Activated CD8-positive, alpha-beta memory T cell treated with anti-CD3 and anti-CD28 coated beads for 1 hour (primary cell): Measurements from ENCODE around the gene PDPK1.

Experiments used
- DNase-seq, 2 donors: peaks; one replicate each; pipeline ENCODE4 v3.0.0-alpha.2; 2020; ENCODE audit warnings: low read depth in 1 of 2; ENCODE audit errors: extremely low read depth in 1 of 2

Gene PDPK1

DNA sequence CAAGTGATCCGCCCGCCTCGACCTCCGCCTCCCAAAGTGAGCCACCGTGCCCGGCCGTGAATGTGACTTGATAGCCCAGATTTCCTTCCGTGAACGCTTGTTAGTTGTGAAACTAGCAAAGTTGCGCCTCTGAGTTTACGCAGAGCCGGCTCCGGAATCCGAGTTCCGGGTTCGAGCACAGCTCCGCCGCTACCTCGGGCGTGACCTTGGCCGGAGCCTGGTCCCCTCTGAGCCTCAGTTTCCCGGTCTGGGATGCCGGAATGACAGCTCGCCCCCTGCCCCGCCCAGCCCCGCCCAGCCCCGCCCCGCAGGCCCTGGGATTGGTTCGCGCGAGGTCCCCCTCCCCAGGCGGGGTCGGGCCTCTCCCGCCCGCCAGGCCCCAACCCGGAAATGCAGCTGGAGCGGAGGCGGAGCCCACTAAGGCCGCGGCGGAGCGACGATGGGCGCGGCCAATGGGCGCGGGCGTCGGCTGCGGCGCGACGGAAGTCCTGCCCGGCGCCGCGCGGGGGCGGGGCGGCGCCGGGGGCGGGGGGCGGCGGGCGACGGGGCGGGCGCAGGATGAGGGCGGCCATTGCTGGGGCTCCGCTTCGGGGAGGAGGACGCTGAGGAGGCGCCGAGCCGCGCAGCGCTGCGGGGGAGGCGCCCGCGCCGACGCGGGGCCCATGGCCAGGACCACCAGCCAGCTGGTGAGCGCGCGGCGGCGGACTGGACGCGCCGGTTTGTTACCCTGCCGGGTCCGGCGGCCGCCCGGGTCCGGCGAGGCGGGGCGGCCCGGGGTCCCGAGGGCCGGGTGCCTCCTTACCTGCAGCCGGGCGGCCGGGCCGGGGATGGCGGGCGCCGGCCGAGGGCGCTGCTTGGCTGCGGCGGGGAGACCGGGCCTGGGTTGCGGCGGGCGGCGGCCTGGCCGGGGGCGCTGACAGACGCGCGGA, at the start of gene PDPK1:
Gene PDPK1, plus strand, starts transcription at position 571 of the 929 bp plus-strand sequence. Its CDS starts 92 bp downstream, at position 663.
- DNase-seq = peak; percentile 79 to 87

DNA sequence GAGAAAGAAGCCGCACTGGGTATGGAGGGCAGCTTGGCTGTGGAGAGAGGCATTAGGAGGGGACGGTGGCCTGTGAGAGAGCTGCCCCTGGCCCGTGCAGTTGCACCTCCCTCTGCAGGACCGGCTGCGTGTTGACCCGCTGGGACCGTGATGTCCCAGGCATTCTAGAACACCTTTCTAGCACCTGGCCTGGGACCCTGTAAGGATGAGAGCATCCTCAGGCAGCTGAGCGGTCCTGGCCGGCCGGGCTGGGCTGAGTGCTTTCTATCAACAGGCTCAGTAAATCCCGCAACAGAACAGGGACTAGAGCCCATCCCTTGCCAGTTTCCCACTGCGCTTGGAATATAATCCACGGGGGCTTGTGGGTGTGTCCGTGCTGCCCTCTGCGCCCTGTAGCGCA, 48.2 kb upstream of the PDPK1 start:
- no peak for DNase-seq

DNA sequence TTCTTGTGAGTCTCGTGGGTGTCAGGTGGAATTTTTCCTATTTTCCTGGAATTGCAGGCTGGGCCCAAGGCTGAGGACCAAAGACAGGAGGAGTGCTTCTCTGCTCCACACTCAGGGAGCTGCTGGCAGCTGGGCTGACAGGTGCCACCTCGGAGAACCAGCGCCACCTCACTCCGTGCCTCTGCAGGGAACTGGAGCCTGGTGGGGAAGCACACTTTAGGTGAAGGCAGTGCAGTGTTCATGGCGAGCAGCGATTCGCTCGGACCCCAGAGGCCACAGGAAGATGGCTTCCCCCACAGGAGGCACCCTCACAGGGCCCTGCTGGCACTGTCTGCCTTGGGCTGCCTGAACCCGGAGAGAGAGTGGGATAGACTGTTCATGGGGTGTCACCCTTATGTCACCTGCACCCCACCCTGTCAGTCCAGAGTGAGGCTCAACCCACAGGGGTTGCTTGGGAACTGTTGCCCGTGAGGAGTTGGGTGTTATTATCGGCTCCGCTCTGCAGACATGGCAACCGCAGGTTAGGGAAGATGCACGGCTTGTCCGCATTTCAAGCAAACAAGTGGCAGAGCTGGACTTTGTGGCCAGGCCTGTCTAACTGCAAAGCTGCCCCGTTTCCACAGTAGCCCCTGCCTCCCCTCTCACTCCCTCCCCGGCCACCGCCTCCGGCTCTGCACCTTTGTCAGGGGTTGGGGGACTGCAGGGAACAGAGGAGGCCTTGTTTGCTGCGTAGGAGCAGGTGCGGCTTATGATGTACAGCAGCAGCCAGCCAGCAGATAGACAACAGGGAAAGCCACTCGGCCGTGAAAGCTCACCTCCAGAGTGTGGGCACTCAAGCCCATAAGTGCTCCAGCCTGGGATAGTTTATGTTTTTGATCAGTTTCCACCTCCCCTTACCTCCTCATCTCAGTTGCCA, 47.4 kb upstream of the PDPK1 start:
- no peak for DNase-seq

DNA sequence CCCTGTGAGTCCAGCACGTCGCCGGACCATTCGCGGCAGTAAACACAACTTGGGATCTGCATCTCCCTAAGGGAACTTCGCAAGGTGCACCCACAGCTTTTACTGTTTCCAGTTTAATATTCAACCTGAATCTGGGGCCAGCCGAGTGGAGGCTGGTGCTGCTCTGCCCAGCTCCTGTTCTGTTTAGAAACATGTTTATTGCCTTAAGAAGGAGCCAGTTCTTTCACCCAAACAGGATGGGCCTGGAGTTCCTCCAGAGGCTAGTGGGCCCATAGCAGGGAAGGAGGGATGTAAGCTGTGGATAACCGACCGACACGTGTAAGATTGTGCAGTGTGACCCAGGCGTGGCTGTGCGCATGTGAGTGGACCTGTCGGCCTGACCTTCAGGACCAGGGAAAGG, 45.5 kb upstream of the PDPK1 start:
- DNase-seq = no peak

DNA sequence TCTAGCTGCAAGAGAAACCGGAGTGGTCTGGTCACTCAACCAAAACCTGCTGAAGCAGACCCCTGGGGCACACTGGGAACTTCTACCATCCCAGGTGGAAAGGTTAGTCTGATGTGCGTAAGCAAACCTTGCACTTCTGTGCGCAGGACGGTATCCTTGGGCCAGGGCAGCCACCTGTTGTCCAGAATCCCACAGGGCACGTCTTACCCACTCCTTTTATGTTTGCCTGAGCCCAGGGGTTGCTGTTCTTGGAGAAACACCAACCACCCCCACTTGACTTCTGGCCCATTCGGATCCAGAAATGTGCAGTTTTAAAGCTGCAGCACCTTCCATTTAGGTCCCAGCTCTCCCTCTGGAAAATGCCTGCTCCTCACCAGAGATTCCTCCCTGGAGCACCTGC, 44.2 kb upstream of the PDPK1 start:
- DNase-seq = no peak

DNA sequence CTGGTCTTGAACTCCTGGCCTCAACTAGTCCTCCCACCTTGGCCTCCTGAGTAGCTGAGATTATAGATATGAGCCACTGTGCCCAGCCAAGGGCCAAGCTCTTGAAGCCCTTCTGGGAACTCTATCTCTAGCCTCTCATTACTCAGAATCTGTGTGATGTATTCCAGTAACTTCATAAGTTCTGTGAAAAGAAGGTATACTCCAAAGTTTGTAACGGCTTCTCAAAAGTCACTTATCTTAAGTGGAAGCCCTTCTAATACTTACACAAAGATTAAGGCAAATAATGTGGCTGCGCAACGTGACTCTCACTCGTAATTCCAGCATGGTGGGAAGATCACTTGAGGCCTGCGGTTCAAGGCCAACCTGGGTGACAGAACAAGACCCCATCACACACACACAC, 43.2 kb upstream of the PDPK1 start:
- DNase-seq = no peak

DNA sequence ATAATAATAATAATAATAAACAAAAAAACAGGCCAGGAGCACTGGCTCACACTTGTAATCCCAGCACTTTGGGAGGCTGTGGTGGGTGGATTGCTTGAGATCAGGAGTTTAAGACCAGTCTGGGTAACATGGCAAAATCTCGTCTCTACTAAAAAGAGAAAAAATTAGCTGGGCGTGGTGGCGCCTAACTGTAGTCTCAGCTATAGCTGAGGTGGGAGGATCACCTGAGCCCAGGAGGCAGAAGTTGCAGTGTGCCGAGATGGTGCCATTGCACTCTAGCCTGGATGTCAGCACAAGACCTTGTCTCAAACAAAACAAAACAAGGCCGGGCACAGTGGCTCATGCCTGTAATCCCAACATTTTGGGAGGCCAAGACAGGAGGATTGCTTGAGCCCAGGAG, 42.8 kb upstream of the PDPK1 start:
- DNase-seq = no peak

DNA sequence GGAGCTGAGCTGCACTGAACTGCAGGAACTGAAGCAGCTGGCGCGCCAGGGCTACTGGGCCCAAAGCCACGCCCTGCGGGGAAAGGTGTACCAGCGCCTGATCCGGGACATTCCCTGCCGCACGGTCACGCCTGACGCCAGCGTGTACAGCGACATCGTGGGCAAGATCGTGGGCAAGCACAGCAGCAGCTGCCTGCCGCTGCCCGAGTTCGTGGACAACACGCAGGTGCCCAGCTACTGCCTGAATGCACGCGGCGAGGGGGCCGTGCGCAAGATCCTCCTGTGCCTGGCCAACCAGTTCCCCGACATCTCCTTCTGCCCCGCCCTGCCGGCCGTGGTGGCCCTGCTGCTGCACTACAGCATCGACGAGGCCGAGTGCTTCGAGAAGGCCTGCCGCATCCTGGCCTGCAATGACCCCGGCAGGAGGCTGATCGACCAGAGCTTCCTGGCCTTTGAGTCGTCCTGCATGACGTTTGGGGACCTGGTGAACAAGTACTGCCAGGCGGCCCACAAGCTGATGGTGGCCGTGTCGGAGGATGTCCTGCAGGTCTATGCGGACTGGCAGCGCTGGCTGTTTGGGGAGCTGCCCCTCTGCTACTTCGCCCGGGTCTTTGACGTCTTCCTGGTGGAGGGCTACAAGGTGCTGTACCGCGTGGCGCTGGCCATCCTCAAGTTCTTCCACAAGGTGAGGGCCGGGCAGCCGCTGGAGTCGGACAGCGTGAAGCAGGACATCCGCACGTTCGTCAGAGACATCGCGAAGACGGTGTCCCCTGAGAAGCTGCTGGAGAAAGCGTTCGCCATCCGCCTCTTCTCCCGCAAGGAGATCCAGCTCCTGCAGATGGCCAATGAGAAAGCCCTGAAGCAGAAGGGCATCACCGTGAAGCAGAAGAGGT, 41.4 kb upstream of the PDPK1 start:
- DNase-seq = no peak

DNA sequence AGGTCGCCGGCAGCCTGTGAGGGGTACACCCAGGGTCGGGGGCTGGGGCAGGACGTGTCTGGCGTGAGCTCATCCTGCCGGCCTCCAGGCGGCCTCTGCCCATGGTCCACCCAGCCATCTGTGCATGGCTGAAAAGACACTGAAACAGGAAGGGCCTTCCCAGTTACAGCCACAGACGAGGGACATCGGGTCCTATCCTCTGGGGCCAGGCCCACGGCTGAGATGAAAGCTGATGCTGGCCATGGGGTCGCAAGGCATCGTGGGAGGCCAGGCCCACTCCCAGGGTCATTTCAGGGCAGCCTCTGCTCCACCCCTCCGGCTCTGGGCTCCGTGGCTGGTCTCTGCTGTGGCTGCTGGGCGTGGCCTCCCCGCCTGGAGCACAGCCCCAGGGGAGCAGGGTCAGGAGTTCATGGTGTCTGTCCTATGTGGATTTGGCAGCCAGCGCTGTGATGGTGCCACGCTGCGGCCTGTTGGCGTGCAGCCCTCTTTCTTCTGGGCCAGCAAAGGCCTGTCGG, 40.6 kb upstream of the PDPK1 start:
- no peak for DNase-seq

DNA sequence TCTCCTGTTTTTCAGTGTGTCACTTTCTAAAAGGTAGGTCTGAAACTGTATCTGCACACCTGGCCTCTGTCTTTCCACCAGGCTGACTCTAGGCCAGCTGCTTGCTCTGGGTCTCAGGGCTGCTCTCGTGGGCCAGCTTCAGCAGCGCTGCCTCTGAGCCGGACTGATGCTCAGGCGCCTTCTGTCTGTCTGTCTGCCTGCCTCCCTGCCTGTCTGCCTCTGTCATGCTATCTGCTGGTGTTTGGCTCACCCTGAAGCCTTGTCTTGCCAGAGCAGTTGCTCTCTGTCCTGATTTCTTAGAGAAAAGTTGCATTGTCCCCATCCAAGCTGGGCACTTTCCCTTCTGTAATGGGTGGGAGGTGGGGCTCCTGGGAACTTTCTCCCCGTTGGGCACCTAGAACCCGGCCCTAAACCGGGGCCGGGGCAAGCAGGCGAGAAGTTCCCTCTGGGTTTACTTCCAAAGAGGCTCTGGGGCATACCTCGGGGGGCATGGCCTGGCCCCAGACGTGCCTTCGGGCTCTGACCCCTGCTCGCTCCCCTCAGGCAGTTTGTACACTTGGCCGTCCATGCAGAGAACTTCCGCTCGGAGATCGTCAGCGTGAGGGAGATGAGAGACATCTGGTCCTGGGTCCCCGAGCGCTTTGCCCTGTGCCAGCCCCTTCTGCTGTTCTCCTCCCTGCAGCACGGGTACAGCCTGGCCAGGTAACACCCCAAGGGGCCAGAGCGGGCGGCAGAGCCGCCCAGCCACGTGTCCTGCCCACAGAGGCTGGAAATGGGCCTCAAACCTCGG, 39.9 kb upstream of the PDPK1 start:
- DNase-seq = no peak

DNA sequence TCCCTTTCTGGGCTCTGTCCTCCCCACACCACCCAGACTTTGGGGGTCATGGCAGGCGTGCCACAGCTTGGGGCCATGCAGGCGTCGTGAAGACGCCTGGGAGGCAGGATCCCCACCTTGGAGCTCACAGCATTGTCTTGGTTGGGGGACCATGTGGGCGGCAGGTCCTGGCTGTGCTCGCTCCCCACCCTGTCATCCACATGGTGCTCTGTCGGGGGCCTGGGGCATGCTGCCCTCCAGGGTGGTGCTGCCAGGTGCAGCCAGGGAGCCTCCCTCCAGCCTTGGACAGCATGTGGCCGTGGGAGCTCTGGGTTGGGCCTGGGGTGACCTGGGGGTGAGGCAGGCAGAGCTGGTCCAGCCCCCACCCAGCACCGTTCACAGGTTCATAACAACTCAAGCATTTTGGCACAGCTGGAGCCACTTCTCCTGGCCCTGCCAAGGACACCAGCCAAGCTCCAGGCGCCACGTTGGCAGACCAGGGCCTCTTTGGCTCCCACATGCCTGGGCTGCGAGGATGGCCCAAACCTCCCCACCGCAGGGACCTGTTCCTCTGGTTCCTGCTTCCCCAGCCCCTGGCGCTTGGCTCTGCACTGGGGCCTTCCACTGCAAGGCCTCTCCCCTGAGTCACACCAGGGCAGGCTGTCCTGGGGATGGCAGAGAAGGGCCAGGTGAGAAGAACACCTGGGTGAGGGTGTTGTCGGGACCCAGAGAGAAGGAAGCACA, 39.1 kb upstream of the PDPK1 start:
- no peak for DNase-seq

DNA sequence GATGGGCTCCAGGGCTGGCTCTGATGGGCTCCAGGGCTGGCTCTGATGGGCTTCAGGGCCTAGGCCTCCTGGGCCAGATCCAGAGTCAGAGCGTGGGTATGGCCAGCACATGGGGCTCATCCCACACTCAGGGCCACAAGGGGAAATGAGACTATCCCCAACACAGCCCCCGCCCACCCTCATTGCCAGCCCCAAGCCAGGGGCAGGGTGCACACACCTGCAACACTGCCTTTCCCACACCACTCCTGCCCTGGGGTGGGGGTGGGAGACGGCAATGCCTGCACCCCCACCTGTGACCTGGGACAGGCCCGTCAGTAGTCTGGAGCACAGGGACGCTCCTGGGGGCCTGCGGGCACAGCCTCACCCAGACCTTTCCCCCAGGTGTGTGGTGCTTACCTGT, 38.4 kb upstream of the PDPK1 start:
- no peak for DNase-seq

DNA sequence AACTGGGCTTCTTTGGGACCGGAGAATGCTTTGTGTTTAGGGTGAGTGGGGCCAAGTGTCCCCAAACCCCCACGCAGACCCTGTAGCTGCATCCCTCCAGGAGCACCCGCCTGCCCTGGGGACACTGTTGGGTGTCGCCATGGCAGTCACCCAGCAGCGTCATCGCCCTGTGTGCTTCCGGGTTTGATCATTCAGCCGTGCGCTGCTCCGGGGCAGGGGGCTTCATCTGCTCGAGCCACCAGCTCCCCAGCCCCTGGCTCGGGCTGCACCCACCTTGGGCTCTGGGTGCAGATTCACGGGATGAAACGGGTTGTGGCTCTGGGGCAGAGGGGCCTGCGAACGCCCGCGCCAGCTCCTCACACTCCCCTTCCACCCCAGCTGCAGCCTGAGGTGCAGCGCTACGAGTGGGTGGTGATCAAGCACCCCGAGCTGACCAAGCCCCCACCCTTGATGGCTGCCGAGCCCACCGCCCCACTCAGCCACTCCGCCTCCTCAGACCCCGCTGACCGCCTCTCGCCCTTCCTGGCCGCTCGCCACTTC, 37.9 kb upstream of the PDPK1 start:
- DNase-seq = no peak

DNA sequence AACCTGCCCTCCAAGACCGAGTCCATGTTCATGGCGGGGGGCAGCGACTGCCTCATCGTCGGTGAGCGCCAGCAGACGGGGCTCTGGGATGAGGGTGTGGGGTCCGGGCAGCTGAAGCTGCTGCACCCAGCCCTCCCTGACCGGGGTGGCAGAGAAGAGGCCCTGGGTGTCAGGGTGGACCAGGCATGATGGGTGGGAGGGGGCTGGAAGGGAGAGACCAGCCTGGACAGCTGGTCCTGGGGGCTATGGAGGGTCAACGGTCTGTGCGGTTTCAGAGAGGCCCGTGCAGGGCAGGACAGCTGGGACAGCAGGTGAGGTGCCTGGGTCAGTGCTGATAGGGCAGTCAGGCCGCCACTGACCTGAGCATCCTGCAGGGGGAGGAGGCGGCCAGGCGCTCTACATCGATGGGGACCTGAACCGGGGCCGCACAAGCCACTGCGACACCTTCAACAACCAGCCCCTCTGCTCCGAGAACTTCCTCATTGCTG, 37.3 kb upstream of the PDPK1 start:
- DNase-seq = no peak

DNA sequence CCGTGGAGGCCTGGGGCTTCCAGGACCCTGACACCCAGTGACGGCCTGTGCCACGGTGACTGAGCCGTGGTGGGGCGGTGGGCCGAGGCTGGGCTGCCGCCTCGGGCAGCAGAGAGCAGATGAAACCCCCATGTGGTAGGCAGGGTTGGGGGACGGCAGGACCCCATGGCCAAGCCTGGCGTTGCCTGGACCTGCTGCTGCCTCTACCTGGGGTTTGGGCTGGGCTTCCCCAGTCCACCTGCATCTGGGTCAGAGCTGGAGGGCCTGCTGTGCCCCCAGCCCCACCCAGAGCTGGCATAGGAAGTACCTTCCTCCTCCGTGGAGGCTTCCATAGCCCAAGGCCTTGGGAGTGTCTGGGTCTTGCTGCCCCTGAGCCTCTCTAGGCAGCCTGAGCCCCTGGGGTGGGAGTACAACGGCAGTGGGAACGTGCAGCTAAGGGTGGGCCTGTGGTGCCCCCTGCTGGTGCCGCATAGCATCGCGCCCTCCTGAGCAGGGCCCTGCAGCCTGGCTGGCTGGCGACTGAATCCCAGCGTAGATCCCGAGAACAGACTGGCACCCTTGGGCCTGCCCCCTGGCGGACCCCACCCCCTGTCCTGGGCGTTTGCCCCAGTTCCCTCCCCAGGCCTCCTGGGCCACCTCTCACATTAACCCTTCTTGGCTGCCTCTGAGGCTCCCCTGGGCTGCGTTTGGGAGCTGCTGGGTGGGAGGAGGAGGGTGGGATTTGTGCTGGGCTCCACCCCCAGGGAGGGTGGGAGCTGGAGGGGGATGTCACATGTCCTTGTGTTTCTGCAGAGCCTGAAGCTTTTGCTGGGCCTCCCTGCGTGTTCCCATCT, 36.7 kb upstream of the PDPK1 start:
- DNase-seq = peak; percentile 46 to 61

DNA sequence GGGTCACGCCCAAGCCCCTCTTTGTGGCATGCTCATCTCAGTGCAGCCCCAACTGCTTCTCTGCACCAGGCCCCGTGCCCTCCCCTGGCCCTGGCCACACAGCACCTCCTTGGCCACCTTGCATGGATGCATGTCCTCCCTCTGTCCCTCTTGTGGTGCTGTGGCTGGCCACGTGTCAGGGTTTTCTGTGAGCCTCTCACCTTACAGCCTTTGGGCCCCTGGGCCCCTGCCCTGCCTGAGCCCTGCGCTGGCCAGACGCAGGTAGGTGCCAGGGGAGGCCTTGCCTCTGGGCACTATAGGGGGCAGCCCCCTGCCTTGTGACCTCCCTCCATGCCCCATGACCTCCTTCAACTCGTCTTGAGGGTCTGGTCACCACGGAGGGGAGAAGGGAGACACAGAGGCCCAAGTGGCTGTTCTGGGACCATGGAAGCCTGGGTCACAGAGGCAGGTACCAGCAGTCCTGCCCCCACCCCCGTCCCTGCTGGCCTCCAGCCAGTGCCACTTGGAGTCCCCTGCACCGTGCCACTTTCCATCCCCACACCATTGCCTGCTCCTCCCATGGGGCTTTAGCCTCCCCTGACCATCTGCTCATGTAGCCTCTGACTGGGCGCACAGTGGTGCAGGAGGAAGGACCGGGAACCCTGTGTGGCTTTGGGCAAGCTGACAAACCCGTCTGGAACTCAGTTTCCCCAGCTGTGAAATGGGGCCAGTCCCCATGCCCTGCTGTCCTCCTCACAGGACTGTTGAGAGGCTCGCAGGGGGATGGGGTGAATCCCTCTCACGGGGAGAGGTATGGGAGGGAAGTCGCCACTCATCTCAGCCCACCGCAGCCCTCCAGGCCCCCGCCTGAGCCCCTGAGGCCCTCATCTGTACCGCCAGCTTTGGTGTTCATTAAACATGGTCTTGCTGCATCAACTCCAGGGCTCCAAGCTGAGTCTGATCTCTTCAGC, 35.6 kb upstream of the PDPK1 start:
- DNase-seq = no peak

DNA sequence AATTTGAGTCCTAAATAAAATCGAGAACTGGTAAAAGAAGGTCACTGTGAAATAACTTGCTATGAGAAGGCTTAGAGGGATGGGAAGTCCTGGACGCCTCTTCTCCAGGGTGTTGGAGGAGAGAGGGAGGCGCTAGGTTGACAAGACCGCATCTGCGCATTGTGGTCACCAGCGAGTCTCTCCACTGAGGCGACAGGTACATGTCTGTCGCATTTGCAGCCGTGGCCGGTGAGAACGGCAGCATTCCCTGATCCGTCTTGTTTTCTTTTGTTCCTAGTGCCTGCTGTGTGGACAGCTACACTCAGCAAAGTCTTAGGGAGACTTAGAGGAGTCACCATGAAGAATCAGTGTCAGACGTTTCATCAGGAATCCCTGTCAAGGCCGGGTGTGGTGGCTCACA, 32.1 kb upstream of the PDPK1 start:
- no peak for DNase-seq
